B cell (primary cell): ENCODE measurements around the gene TADA3. TPM values are rescaled to one million over a fixed set of nuclear protein-coding genes. Genes with fewer than 3 reads are reported as not detected.

Experiments
- ATAC-seq: fragments of 200-7000 bp; cut with Tn5 transposase; one replicate; pipeline ENCODE4 v1.10.0; 2021; ENCODE audit warnings: low read depth, mild to moderate bottlenecking, moderate number of reproducible peaks, moderate library complexity
- CTCF ChIA-PET: fragments of 350-600 bp; sonication (Branson Sonifier 250); formaldehyde crosslinking; loops from one replicate; lab custom pipeline; 2021; ENCODE audit warnings: antibody characterized with exemption, inconsistent platforms; lab: Charles Lee
- POLR2A ChIA-PET: fragments of 350-600 bp; sonication (Branson Sonifier 250); formaldehyde crosslinking; loops from one replicate; lab custom pipeline; 2021; ENCODE audit warnings: antibody characterized with exemption; lab: Charles Lee
- DNase-seq: peaks from one replicate; pipeline ENCODE4 v3.0.0; 2013
- H2AFZ ChIP-seq: 2 replicates; pipeline ENCODE4 v1.6.1; 2012; ENCODE audit warnings: mild to moderate bottlenecking, low read depth, low read length; ENCODE audit not compliant: insufficient read depth, poor library complexity, severe bottlenecking
- H3K27ac ChIP-seq, 2 donors: 1 replicate in 1 of 2; 2 replicates in 1 of 2; pipeline ENCODE4 v1.5.1; 2012 to 2013; ENCODE audit warnings: low read length in 2 of 2, mild to moderate bottlenecking in 2 of 2, moderate library complexity in 1 of 2
- H3K27me3 ChIP-seq, 4 experiments: fragments of 200-600 bp in 1 of 4; sonication (generic) in 1 of 4; replicated peaks in 1 of 4; 1 replicate in 2 of 4; 2 replicates in 2 of 4; pipeline versions ENCODE4 v1.6.1 to v1.7.0; 2013 to 2016; ENCODE audit warnings: low read length in 3 of 4, mild to moderate bottlenecking in 2 of 4, mixed read lengths in 1 of 4, moderate library complexity in 1 of 4; ENCODE audit not compliant: insufficient read depth in 4 of 4, control insufficient read depth in 3 of 4; ENCODE audit errors: control extremely low read depth in 1 of 4
- H3K36me3 ChIP-seq, 2 experiments: replicated peaks in 1 of 2; 1 replicate in 1 of 2; 2 replicates in 1 of 2; pipeline versions ENCODE4 v1.6.1 to v1.7.1; 2013; ENCODE audit warnings: low read length in 1 of 2; ENCODE audit not compliant: insufficient read depth in 2 of 2, control insufficient read depth in 1 of 2; ENCODE audit errors: control extremely low read depth in 1 of 2, extremely low read depth in 1 of 2
- H3K4me1 ChIP-seq, 2 donors: fragments of 200-600 bp in 1 of 2; sonication (generic) in 1 of 2; 1 replicate in 1 of 2; 2 replicates in 1 of 2; pipeline versions ENCODE4 v1.5.1 to v1.6.1; 2013 to 2017; ENCODE audit warnings: low read length in 2 of 2; ENCODE audit not compliant: control insufficient read depth in 2 of 2, insufficient read depth in 2 of 2
- H3K4me2 ChIP-seq: replicated peaks from 2 replicates; pipeline ENCODE3; 2012; ENCODE audit warnings: mild to moderate bottlenecking, low read depth, low read length; ENCODE audit not compliant: poor library complexity, severe bottlenecking
- H3K4me3 ChIP-seq, 5 experiments: fragments of 200-600 bp in 1 of 5; sonication (generic) in 1 of 5; 1 replicate in 3 of 5; 2 replicates in 2 of 5; pipeline versions ENCODE4 v1.5.1 to v1.7.0; 2011 to 2016; ENCODE audit warnings: low read length in 4 of 5, mild to moderate bottlenecking in 4 of 5, low read depth in 2 of 5, control low read depth in 1 of 5, moderate library complexity in 1 of 5; ENCODE audit not compliant: insufficient read depth in 1 of 5; ENCODE audit errors: control extremely low read depth in 1 of 5, extremely low read depth in 1 of 5
- H3K79me2 ChIP-seq: fragments of 200-600 bp; sonication (generic); one replicate; pipeline ENCODE4 v1.6.0; 2016; ENCODE audit warnings: low read length; ENCODE audit not compliant: control insufficient read depth, insufficient read depth
- H3K9ac ChIP-seq: fragments of 200-600 bp; sonication (generic); 2 replicates; pipeline ENCODE4 v1.6.1; 2017; ENCODE audit warnings: mild to moderate bottlenecking, low read length, moderate library complexity
- H3K9me3 ChIP-seq, 3 donors: one replicate each; pipeline versions ENCODE4 v1.6.1 to v1.7.1; 2013; ENCODE audit warnings: low read length in 2 of 3; ENCODE audit not compliant: control insufficient read depth in 2 of 3, insufficient read depth in 1 of 3; ENCODE audit errors: control extremely low read depth in 1 of 3
- H4K20me1 ChIP-seq: 2 replicates; pipeline ENCODE4 v1.6.0; 2012; ENCODE audit warnings: mild to moderate bottlenecking, low read length; ENCODE audit not compliant: insufficient read depth, control insufficient read depth, poor library complexity, severe bottlenecking
- H3K27ac Mint-ChIP-seq: one replicate; pipeline ENCODE4 v1.8.0; 2021; ENCODE audit warnings: mixed read lengths
- H3K27me3 Mint-ChIP-seq: one replicate; pipeline ENCODE4 v1.8.0; 2021; ENCODE audit warnings: mixed read lengths
- H3K4me1 Mint-ChIP-seq: one replicate; pipeline ENCODE4 v1.8.0; 2021; ENCODE audit warnings: mixed read lengths
- H3K4me3 Mint-ChIP-seq: one replicate; pipeline ENCODE4 v1.8.0; 2021; ENCODE audit warnings: mixed read lengths
- H3K9me3 Mint-ChIP-seq: one replicate; pipeline ENCODE4 v1.8.0; 2022; ENCODE audit warnings: mixed read lengths; ENCODE audit not compliant: insufficient read depth
- EZH2 ChIP-seq: IDR thresholded peaks from 2 replicates; pipeline ENCODE4 v1.6.1; 2012; ENCODE audit warnings: borderline replicate concordance, low read depth, mild to moderate bottlenecking, moderate library complexity, low read length; ENCODE audit not compliant: insufficient read depth, poor library complexity, severe bottlenecking
- WGBS: methylation state at CpG from one replicate; pipeline ENCODE4 v1.1.5; 2013; ENCODE audit warnings: missing lambda C conversion rate; ENCODE audit not compliant: insufficient coverage; 5-methylcytosine and 5-hydroxymethylcytosine counted together
- intact Hi-C: fragments of 100-400 bp; cut with micrococcal nuclease; formaldehyde crosslinking; loops from one replicate; pipeline ENCODE4 v1.10.0; 2022
- polyA plus RNA-seq: library from polyadenylated mRNA; depleted of rRNA; stranded (reverse); fragments of >200 nt; gene quantifications from 2 replicates; pipeline ENCODE4 v1.2.3, GENCODE V29; 2012
- total RNA-seq, 2 donors: library from RNA; stranded (reverse); fragments of 120-200 nt in 1 of 2; gene quantifications; 1 replicate in 1 of 2; 2 replicates in 1 of 2; pipeline versions ENCODE4 v1.2.3 to v1.2.4, GENCODE V29; 2013 to 2022
- TF ChIP-seq, protein P1 (sequence below): fragments of 200-600 bp; IDR thresholded peaks from one replicate; pipeline ENCODE4 v1.8.0; 2022; ENCODE audit warnings: antibody characterized with exemption, mild to moderate bottlenecking

Gene TADA3
- total and polyA plus RNA-seq, 2 donors (not counting 1 experiment from before 2014, with no cell fraction given), result 45.4 to 45.6 TPM

DNA sequence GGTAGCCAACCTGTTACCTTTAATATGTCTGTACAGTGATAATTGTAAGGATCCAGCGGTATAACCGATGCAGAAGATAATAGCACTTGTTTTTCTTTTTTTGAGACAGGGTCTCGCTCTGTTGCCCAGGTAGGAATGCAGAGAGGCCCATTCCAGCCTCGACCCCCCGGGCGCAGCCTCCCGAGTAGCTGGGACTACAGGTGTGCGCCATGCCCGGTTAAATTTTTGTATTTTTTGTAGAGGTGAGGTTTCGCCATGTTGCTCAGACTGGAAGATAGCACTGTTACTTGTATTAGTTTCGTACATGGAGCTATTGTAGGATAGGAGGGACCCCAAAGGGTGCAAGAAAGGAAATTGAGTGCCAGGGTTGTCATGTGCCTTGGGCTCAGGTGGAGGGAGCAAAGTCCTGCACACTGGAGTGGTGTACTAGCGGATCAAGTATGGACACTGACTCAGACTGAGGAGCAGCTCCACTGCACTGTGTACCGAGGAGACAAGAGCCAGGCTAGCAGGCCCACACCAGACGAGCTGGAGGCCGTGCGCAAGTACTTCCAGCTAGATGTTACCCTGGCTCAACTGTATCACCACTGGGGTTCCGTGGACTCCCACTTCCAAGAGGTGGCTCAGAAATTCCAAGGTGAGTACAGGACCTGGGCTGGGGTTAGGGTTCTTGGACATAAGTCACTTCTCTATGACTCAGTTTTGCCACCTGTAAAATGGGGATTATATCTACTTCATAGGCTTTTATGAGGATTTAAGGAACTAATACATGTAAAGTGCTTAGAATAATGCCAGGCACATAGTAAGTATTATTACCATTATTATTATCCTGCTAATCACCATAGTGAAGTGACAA, 41.5 kb downstream of the TADA3 start:
- ChIA-PET CTCF (interaction anchor here (1.5 to 3.2 kb wide), 5 partner anchors 19 to 58 kb away, joined by 4 to 25 read pairs (median 7); partner anchors contain the start of gene BRPF1), POLR2A (interaction anchor here (0.8 to 3.3 kb wide), 9 partner anchors 15 to 182 kb away, joined by 3 to 39 read pairs (median 7); partner anchors contain the start of genes ARPC4, BRPF1, CAMK1 and CRELD1)
- 45% methylated on average over 17 of the region's 17 CpGs for WGBS
- Histone ChIP-seq H3K27ac (peak overlapping the region; percentile 58 to 64), H3K79me2 (peaks cover 21% of the 10 kb centered on the region), H4K20me1 (peaks cover 7% of the 10 kb centered on the region), H3K4me2 (peak overlapping the region; percentile 91), H3K36me3 (peaks cover 6 to 41% of the 10 kb centered on the region in 2 experiments), H3K9ac (peak overlapping the region; percentile 77), H3K4me3 (peak overlapping the region; percentile 53 to 87 (median 80)), H3K9me3 (no peaks in the 10 kb centered on the region), H3K4me1 (peaks cover 31 to 36% of the 10 kb centered on the region in 2 donors), H2AFZ (peak overlapping the region; percentile 89), H3K27me3 (no peaks in the 10 kb centered on the region)
- intact Hi-C loops, result loop anchor here (1.0 to 10.0 kb wide), 3 partner anchors 30 to 234 kb away; partner anchors contain the start of genes EMC3 and TADA3
- TF ChIP-seq EZH2, result no peak
- ATAC-seq (no peak), DNase-seq (peak; percentile 33)
- Mint-ChIP-seq H3K4me3 (peak overlapping the region; percentile 92), H3K9me3 (no peaks in the 10 kb centered on the region), H3K4me1 (peaks cover 50% of the 10 kb centered on the region), H3K27me3 (no peaks in the 10 kb centered on the region), H3K27ac (peak overlapping the region; percentile 94)

- WGBS, result under 1% methylated on average over 57 of the region's 60 CpGs
- H2AFZ ChIP-seq, result peak within 1 kb of the TSS; percentile 89
- TF ChIP-seq, protein P1, sequence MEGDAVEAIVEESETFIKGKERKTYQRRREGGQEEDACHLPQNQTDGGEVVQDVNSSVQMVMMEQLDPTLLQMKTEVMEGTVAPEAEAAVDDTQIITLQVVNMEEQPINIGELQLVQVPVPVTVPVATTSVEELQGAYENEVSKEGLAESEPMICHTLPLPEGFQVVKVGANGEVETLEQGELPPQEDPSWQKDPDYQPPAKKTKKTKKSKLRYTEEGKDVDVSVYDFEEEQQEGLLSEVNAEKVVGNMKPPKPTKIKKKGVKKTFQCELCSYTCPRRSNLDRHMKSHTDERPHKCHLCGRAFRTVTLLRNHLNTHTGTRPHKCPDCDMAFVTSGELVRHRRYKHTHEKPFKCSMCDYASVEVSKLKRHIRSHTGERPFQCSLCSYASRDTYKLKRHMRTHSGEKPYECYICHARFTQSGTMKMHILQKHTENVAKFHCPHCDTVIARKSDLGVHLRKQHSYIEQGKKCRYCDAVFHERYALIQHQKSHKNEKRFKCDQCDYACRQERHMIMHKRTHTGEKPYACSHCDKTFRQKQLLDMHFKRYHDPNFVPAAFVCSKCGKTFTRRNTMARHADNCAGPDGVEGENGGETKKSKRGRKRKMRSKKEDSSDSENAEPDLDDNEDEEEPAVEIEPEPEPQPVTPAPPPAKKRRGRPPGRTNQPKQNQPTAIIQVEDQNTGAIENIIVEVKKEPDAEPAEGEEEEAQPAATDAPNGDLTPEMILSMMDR, result no peak
- no peak for TF ChIP-seq EZH2
- H4K20me1 ChIP-seq, result peaks cover 7% of the 10 kb centered on the region
- peak within 1 kb of the TSS; percentile 77 for H3K9ac ChIP-seq
- ChIA-PET CTCF (interaction anchor here (0.7 to 3.2 kb wide), 7 partner anchors 12 to 59 kb away, joined by 3 to 25 read pairs (median 4); partner anchors contain the start of genes ARPC4 and BRPF1), POLR2A (interaction anchor here (0.6 to 3.3 kb wide), 12 partner anchors 13 to 500 kb away, joined by 3 to 39 read pairs (median 7); partner anchors contain the start of genes ARPC4, BRPF1, CAMK1 and CRELD1)
- H3K27me3 ChIP-seq, result no peaks in the 10 kb centered on the region
- H3K4me3 ChIP-seq, result peak within 1 kb of the TSS; percentile 53 to 87 (median 80)
- ATAC-seq (peak; percentile 90), DNase-seq (peak; percentile 98)
- H3K27me3 Mint-ChIP-seq, result no peaks in the 10 kb centered on the region
- H3K4me3 Mint-ChIP-seq, result peak within 1 kb of the TSS; percentile 92
- no peaks in the 10 kb centered on the region for H3K9me3 Mint-ChIP-seq
- peaks cover 21% of the 10 kb centered on the region for H3K79me2 ChIP-seq
- no peaks in the 10 kb centered on the region for H3K9me3 ChIP-seq
- intact Hi-C loops, result loop anchor here (1.0 to 10.0 kb wide), 6 partner anchors 19 to 235 kb away; partner anchors contain the start of genes BRPF1, EMC3, MTMR14 and TADA3
- H3K36me3 ChIP-seq, result peaks cover 6 to 45% of the 10 kb centered on the region in 2 experiments
- peak within 1 kb of the TSS; percentile 91 for H3K4me2 ChIP-seq
- peak within 1 kb of the TSS; percentile 58 to 64 for H3K27ac ChIP-seq
- peaks cover 49% of the 10 kb centered on the region for H3K4me1 Mint-ChIP-seq
- peak within 1 kb of the TSS; percentile 94 for H3K27ac Mint-ChIP-seq
- peaks cover 31 to 36% of the 10 kb centered on the region in 2 donors for H3K4me1 ChIP-seq
These were observed 42.4 kb downstream of the TADA3 start, which contains the start of gene OGG1 for GRCh38 chr3:9749645-9750555. OGG1 (plus strand) TSS chr3:9749952; CDS start chr3:9750287, 335 bp downstream.
